WERI-Rb-1 (cell line): ENCODE measurements around the gene LY86.

Experiments used
- DNase-seq: peaks from one replicate; pipeline ENCODE4 v3.0.0-alpha.2; 2020
- H3K27ac ChIP-seq: fragments of 250-450 bp; sonication (Bioruptor Pico); 2 replicates; pipeline ENCODE4 v1.5.1; 2020; ENCODE audit warnings: mild to moderate bottlenecking, moderate library complexity
- H3K27me3 ChIP-seq: fragments of 250-450 bp; sonication (Bioruptor Pico); 2 replicates; pipeline ENCODE4 v1.5.1; 2021; ENCODE audit warnings: mild to moderate bottlenecking, low read depth, moderate library complexity; ENCODE audit not compliant: insufficient read depth, severe bottlenecking
- H3K36me3 ChIP-seq: fragments of 250-450 bp; sonication (Bioruptor Pico); 2 replicates; pipeline ENCODE4 v1.5.1; 2020; ENCODE audit warnings: mild to moderate bottlenecking, moderate library complexity
- H3K4me3 ChIP-seq: 2 replicates; pipeline ENCODE4 v1.5.1; 2011; ENCODE audit warnings: low read depth, mild to moderate bottlenecking, control low read depth, low read length
- H3K9me3 ChIP-seq: fragments of 250-450 bp; sonication (Bioruptor Pico); 2 replicates; pipeline ENCODE4 v1.5.1; 2021; ENCODE audit warnings: mild to moderate bottlenecking, moderate library complexity; ENCODE audit not compliant: severe bottlenecking
- TF ChIP-seq, protein P1 (sequence below): IDR thresholded peaks from 2 replicates; pipeline ENCODE4 v1.5.1; 2011; ENCODE audit warnings: low read depth, mild to moderate bottlenecking, control low read depth, inconsistent platforms, low read length

LY86 gene

GRCh38 chr6:6659600-6660327, 71.2 kb downstream of the LY86 start:
- no peak overlapping the region for H3K27ac ChIP-seq
- H3K27me3 ChIP-seq = no peaks in the 10 kb centered on the region
- TF ChIP-seq, protein P1, sequence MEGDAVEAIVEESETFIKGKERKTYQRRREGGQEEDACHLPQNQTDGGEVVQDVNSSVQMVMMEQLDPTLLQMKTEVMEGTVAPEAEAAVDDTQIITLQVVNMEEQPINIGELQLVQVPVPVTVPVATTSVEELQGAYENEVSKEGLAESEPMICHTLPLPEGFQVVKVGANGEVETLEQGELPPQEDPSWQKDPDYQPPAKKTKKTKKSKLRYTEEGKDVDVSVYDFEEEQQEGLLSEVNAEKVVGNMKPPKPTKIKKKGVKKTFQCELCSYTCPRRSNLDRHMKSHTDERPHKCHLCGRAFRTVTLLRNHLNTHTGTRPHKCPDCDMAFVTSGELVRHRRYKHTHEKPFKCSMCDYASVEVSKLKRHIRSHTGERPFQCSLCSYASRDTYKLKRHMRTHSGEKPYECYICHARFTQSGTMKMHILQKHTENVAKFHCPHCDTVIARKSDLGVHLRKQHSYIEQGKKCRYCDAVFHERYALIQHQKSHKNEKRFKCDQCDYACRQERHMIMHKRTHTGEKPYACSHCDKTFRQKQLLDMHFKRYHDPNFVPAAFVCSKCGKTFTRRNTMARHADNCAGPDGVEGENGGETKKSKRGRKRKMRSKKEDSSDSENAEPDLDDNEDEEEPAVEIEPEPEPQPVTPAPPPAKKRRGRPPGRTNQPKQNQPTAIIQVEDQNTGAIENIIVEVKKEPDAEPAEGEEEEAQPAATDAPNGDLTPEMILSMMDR = no peak
- no peak for DNase-seq
- H3K36me3 ChIP-seq = no peaks in the 10 kb centered on the region
- no peaks in the 10 kb centered on the region for H3K9me3 ChIP-seq
- no peak overlapping the region for H3K4me3 ChIP-seq

GRCh38 chr6:6660339-6661045, 72.0 kb downstream of the LY86 start:
- DNase-seq = no peak
- no peak overlapping the region for H3K4me3 ChIP-seq
- no peaks in the 10 kb centered on the region for H3K36me3 ChIP-seq
- no peaks in the 10 kb centered on the region for H3K27me3 ChIP-seq
- TF ChIP-seq, protein P1 = no peak
- no peak overlapping the region for H3K27ac ChIP-seq
- H3K9me3 ChIP-seq = no peaks in the 10 kb centered on the region

- TF ChIP-seq, protein P1 = no peak
- H3K27me3 ChIP-seq = no peaks in the 10 kb centered on the region
- no peak overlapping the region; the same call in 1 of the 2 replicates for H3K27ac ChIP-seq
- H3K36me3 ChIP-seq = no peaks in the 10 kb centered on the region
- no peak for DNase-seq
- no peak overlapping the region for H3K4me3 ChIP-seq
- H3K9me3 ChIP-seq = no peaks in the 10 kb centered on the region
These were observed 72.7 kb downstream of the LY86 start for GRCh38 chr6:6661191-6661590.

DNA sequence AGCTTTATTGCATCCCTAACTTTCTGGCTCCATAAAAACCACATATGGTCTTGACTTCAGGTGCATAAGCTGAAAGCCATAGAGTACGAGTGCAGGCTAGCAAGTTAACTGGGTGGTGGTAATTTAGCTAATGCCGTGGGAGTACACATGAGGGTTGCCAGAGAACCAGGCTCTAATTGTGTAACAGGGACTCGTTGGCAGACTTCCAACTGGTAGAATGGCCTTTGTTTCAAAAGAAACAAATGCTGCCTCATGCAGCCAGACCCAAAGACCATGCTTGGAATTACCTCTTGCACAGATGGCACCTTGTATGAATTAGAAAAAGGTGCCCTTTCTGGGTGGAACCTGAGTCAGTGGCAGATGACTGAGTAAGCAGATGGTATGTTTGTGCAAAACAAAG, 73.2 kb downstream of the LY86 start:
- H3K9me3 ChIP-seq = no peaks in the 10 kb centered on the region
- H3K36me3 ChIP-seq = no peaks in the 10 kb centered on the region
- TF ChIP-seq, protein P1 = no peak
- no peaks in the 10 kb centered on the region for H3K27me3 ChIP-seq
- no peak for DNase-seq
- peak overlapping the region; percentile 8; the same call in 1 of the 2 replicates for H3K27ac ChIP-seq
- no peak overlapping the region for H3K4me3 ChIP-seq

DNA sequence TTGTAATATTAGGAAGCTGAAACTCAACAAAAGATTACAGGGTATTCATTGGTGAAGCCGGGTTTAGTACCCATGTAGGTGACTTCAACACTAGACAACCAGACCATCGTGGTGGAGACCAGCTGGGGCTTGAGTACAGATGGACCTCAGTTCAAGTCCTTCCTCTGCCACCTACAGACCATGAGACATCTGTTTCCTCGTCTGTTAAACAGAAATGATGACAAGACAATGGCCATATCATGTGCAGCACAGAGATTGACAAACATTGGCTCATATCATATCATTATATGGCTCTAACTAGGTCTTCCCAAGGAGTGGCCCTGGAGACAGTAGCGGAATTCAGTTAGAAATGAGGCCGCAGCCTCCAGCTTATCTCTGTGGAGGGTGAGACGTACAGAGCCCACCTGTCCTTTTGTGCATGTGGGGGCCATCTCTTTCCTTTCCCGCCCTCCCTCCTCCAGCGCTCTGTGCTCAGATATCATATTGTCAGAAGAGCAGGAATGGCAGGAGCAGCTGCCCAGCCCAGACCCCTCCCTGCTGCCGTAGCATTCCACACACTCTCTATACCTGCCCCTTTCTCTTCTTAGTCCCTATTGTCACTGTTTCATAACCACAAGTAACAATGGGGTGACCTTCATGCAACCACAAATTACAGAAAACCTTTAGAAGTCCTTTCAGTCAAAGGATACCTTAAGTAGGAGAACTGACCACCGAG, 75.1 kb downstream of the LY86 start:
- Histone ChIP-seq H3K27ac (no peak overlapping the region), H3K4me3 (no peak overlapping the region), H3K36me3 (no peaks in the 10 kb centered on the region), H3K27me3 (no peaks in the 10 kb centered on the region), H3K9me3 (no peaks in the 10 kb centered on the region)
- TF ChIP-seq, protein P1 = no peak
- DNase-seq = no peak
